IMR-90 (cell line): ENCODE data around the gene C9orf50. TPM values are rescaled to one million over a fixed set of nuclear protein-coding genes. Genes with fewer than 3 reads are reported as not detected.
A peak's percentile ranks its signal among the peaks of the same experiment; 100 is the strongest.

Source experiments
- ATAC-seq: fragments of 200-7000 bp; cut with Tn5 transposase; 2 replicates; pipeline ENCODE4 v1.9.1; 2020; ENCODE audit warnings: low read depth, mild to moderate bottlenecking, moderate library complexity
- BruUV-seq: library from RNA; stranded (reverse); fragments of 400-500 nt; replicated peaks from 2 replicates; lab custom pipeline; 2021; lab: Mats Ljungman, UMichigan
- CTCF ChIA-PET: fragments of 300-600 bp; formaldehyde crosslinking; extraction: SDS; loops from one replicate; lab custom pipeline; 2021; ENCODE audit warnings: antibody characterized with exemption; lab: Yijun Ruan, JAX
- POLR2A ChIA-PET: fragments of 300-600 bp; sonication (Branson Sonifier 250); formaldehyde crosslinking; loops from one replicate; lab custom pipeline; 2022; ENCODE audit warnings: antibody characterized with exemption; ENCODE audit not compliant: unreplicated experiment; lab: Charles Lee
- DNase-seq: peaks from one replicate; pipeline ENCODE4 v3.0.0; 2013
- H2AFZ ChIP-seq: replicated peaks from 2 replicates; pipeline ENCODE3; 2013; ENCODE audit warnings: low read length, mild to moderate bottlenecking; ENCODE audit not compliant: poor library complexity
- H2AK5ac ChIP-seq: 2 replicates; pipeline ENCODE4 v1.6.1; 2013; ENCODE audit warnings: low read depth, low read length, inconsistent platforms
- H2AK9ac ChIP-seq: replicated peaks from 2 replicates; pipeline ENCODE3; 2013; ENCODE audit warnings: mild to moderate bottlenecking, low read depth, low read length, moderate library complexity; ENCODE audit not compliant: poor library complexity
- H2BK120ac ChIP-seq: 2 replicates; pipeline ENCODE4 v1.6.1; 2013; ENCODE audit warnings: low read depth, low read length, inconsistent platforms
- H2BK15ac ChIP-seq: 3 replicates; pipeline ENCODE4 v1.6.1; 2013; ENCODE audit warnings: low read depth, low read length, inconsistent platforms
- H2BK20ac ChIP-seq: 2 replicates; pipeline ENCODE4 v1.6.1; 2013; ENCODE audit warnings: low read depth, mild to moderate bottlenecking, inconsistent platforms, low read length, moderate library complexity
- H2BK5ac ChIP-seq: 2 replicates; pipeline ENCODE4 v1.6.1; 2013; ENCODE audit warnings: mild to moderate bottlenecking, low read depth, low read length, inconsistent platforms; ENCODE audit not compliant: poor library complexity, severe bottlenecking
- H3K14ac ChIP-seq: replicated peaks from 2 replicates; pipeline ENCODE4 v1.6.1; 2013; ENCODE audit warnings: low read depth, low read length, inconsistent platforms
- H3K18ac ChIP-seq: 2 replicates; pipeline ENCODE4 v1.6.1; 2013; ENCODE audit warnings: low read depth, low read length, control low read depth
- H3K23ac ChIP-seq: 2 replicates; pipeline ENCODE4 v1.6.1; 2013; ENCODE audit warnings: low read depth, low read length, inconsistent platforms
- H3K27ac ChIP-seq: 2 replicates; pipeline ENCODE4 v1.5.1; 2013; ENCODE audit warnings: mild to moderate bottlenecking, control low read depth, low read length; ENCODE audit not compliant: insufficient read depth
- H3K27me3 ChIP-seq: 2 replicates; pipeline ENCODE4 v1.6.1; 2013; ENCODE audit warnings: low read length; ENCODE audit not compliant: control insufficient read depth, insufficient read depth
- H3K36me3 ChIP-seq: 2 replicates; pipeline ENCODE4 v1.6.1; 2013; ENCODE audit warnings: low read length, mixed read lengths; ENCODE audit not compliant: control insufficient read depth, insufficient read depth
- H3K4ac ChIP-seq: 2 replicates; pipeline ENCODE4 v1.6.1; 2013; ENCODE audit warnings: low read depth, low read length, inconsistent platforms
- H3K4me1 ChIP-seq: 2 replicates; pipeline ENCODE4 v1.6.1; 2013; ENCODE audit warnings: low read length, mixed read lengths; ENCODE audit not compliant: control insufficient read depth, insufficient read depth
- H3K4me2 ChIP-seq: 2 replicates; pipeline ENCODE4 v1.6.1; 2013; ENCODE audit warnings: low read depth, mild to moderate bottlenecking, control low read depth, low read length, moderate library complexity
- H3K4me3 ChIP-seq: 2 replicates; pipeline ENCODE4 v1.5.1; 2013; ENCODE audit warnings: low read depth, mild to moderate bottlenecking, control low read depth, low read length, moderate library complexity; ENCODE audit not compliant: insufficient read depth
- H3K56ac ChIP-seq: 2 replicates; pipeline ENCODE4 v1.6.1; 2013; ENCODE audit warnings: low read length, inconsistent platforms; ENCODE audit not compliant: insufficient read depth; ENCODE audit errors: extremely low read depth
- H3K79me1 ChIP-seq, 2 experiments: 2 replicates each; pipeline ENCODE4 v1.6.1; 2013; ENCODE audit warnings: low read length in 2 of 2, inconsistent platforms in 1 of 2, low read depth in 1 of 2
- H3K9ac ChIP-seq: 2 replicates; pipeline ENCODE4 v1.6.1; 2013; ENCODE audit warnings: low read depth, low read length, control low read depth
- H3K9me1 ChIP-seq: 2 replicates; pipeline ENCODE4 v1.6.1; 2013; ENCODE audit warnings: low read length, inconsistent platforms; ENCODE audit not compliant: insufficient read depth
- H3K9me3 ChIP-seq: 2 replicates; pipeline ENCODE4 v1.6.1; 2013; ENCODE audit warnings: low read length; ENCODE audit not compliant: control insufficient read depth, insufficient read depth
- H4K20me1 ChIP-seq: 2 replicates; pipeline ENCODE4 v1.6.1; 2013; ENCODE audit warnings: low read length, inconsistent platforms; ENCODE audit not compliant: insufficient read depth
- H4K5ac ChIP-seq: 2 replicates; pipeline ENCODE4 v1.6.1; 2013; ENCODE audit warnings: mild to moderate bottlenecking, low read depth, low read length, control low read depth
- H4K8ac ChIP-seq, 2 experiments: 2 replicates each; pipeline ENCODE4 v1.6.1; 2013; ENCODE audit warnings: low read depth in 2 of 2, low read length in 2 of 2, control low read depth in 1 of 2, inconsistent platforms in 1 of 2
- H4K91ac ChIP-seq: 2 replicates; pipeline ENCODE4 v1.6.1; 2013; ENCODE audit warnings: low read depth, low read length, inconsistent platforms; ENCODE audit not compliant: insufficient read depth
- BHLHE40 ChIP-seq: fragments of 150-350 bp; IDR thresholded peaks from 2 replicates; pipeline ENCODE4 v1.6.1; 2016; ENCODE audit warnings: mild to moderate bottlenecking, low read depth, low read length
- CEBPB ChIP-seq: IDR thresholded peaks from 2 replicates; pipeline ENCODE4 v1.6.1; 2012; ENCODE audit warnings: low read depth, low read length, improper control_type of control experiment
- CHD1 ChIP-seq: IDR thresholded peaks from 2 replicates; pipeline ENCODE4 v1.6.1; 2012; ENCODE audit warnings: low read depth, low read length, improper control_type of control experiment
- FOS ChIP-seq: fragments of 150-350 bp; IDR thresholded peaks from 2 replicates; pipeline ENCODE4 v1.6.1; 2016; ENCODE audit warnings: low read depth, low read length
- MAFK ChIP-seq: IDR thresholded peaks from 2 replicates; pipeline ENCODE4 v1.6.1; 2012; ENCODE audit warnings: low read depth, low read length, improper control_type of control experiment
- MAZ ChIP-seq: IDR thresholded peaks from 2 replicates; pipeline ENCODE4 v1.6.1; 2012; ENCODE audit warnings: low read depth, mild to moderate bottlenecking, low read length, improper control_type of control experiment, moderate library complexity, borderline replicate concordance
- MXI1 ChIP-seq: IDR thresholded peaks from 2 replicates; pipeline ENCODE4 v1.6.1; 2012; ENCODE audit warnings: low read depth, mild to moderate bottlenecking, low read length, moderate library complexity, borderline replicate concordance
- NFE2L2 ChIP-seq: fragments of 150-350 bp; IDR thresholded peaks from 2 replicates; pipeline ENCODE4 v1.6.1; 2016; ENCODE audit warnings: low read depth, mild to moderate bottlenecking, low read length
- POLR2A ChIP-seq: IDR thresholded peaks from 2 replicates; pipeline ENCODE4 v1.6.1; 2012; ENCODE audit warnings: mild to moderate bottlenecking, low read depth, low read length
- RAD21 ChIP-seq: IDR thresholded peaks from 2 replicates; pipeline ENCODE4 v1.6.1; 2012; ENCODE audit warnings: low read length, improper control_type of control experiment
- RCOR1 ChIP-seq: IDR thresholded peaks from 2 replicates; pipeline ENCODE4 v1.6.1; 2012; ENCODE audit warnings: mild to moderate bottlenecking, low read length, improper control_type of control experiment; ENCODE audit not compliant: insufficient replicate concordance
- RFX5 ChIP-seq: IDR thresholded peaks from 2 replicates; pipeline ENCODE4 v1.8.0; 2012; ENCODE audit warnings: low read depth, mild to moderate bottlenecking, low read length, moderate library complexity
- SMC3 ChIP-seq: fragments of 150-350 bp; IDR thresholded peaks from 2 replicates; pipeline ENCODE4 v1.6.1; 2016; ENCODE audit warnings: low read depth, mild to moderate bottlenecking, antibody characterized with exemption, low read length, moderate library complexity
- WGBS, 2 experiments: methylation state at CpG; one replicate each; pipeline versions ENCODE4 v1.1.5 to v1.1.7; 2013; ENCODE audit warnings: missing lambda C conversion rate in 2 of 2; ENCODE audit not compliant: insufficient read length in 1 of 2; ENCODE audit errors: extremely low coverage in 2 of 2; 5-methylcytosine and 5-hydroxymethylcytosine counted together
- dilution Hi-C: fragments of 300-500 bp; cut with HindIII; formaldehyde crosslinking; loops from one replicate; pipeline ENCODE4 v1.14.3; 2018; ENCODE audit warnings: low sequenced_read_pairs; ENCODE audit not compliant: unreplicated experiment
- in situ Hi-C: fragments of 300-500 bp; cut with MboI; formaldehyde crosslinking; loops from 3 replicates; pipeline ENCODE4 v1.14.3; 2019; ENCODE audit warnings: low sequenced_read_pairs, inconsistent platforms, mixed read lengths
- intact Hi-C: fragments of 100-400 bp; cut with micrococcal nuclease; formaldehyde crosslinking; loops from 2 replicates; pipeline ENCODE4 v1.10.0; 2022
- polyA plus RNA-seq, 3 experiments: library from polyadenylated mRNA; depleted of rRNA; stranded (reverse); fragments of >200 nt; gene quantifications; 2 replicates each; pipeline ENCODE4 v1.2.3, GENCODE V29; 2012; ENCODE audit warnings: low replicate concordance in 1 of 3
- total RNA-seq: library from RNA; depleted of rRNA; stranded (reverse); fragments of >200 nt; gene quantifications from 2 replicates; pipeline ENCODE4 v1.2.3, GENCODE V29; 2012
- TF ChIP-seq, protein P1 (sequence below): fragments of 150-350 bp; IDR thresholded peaks from 2 replicates; pipeline ENCODE4 v1.6.1; 2017; ENCODE audit warnings: mild to moderate bottlenecking, antibody characterized with exemption, low read length, low read depth
- TF ChIP-seq, protein P2 (sequence below): fragments of 150-350 bp; IDR thresholded peaks from 2 replicates; pipeline ENCODE4 v1.6.1; 2016; ENCODE audit warnings: low read depth, mild to moderate bottlenecking, low read length, moderate library complexity, borderline replicate concordance
- TF ChIP-seq, protein P3 (sequence below): conservative IDR thresholded peaks from 2 replicates; pipeline ENCODE4 v1.5.1; 2012; ENCODE audit warnings: mild to moderate bottlenecking, low read depth, low read length, improper control_type of control experiment

Gene C9orf50
- total and polyA plus RNA-seq, 2 of the 4 experiments (the other 2 are of a cell fraction), result 0.09 TPM; not detected in 1

DNA sequence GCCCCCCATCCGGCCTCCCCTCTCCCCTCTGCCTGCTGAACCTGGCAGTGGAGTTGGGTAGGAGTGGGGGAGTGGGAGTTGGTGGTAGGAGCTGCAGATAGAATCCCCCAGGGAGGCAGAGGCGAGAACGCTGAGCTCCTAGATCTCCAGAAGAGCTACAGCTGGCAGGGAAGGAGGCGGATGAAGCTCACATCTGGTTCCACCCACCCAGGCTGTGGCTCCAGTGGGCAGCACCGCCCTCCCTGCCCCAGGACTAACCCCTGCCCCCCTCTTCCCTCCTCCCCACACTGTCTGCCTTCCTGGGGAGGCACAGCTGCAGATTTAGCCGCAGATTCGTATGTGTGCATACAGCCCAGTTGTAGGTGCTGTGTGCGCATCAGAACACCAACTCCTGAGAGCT is 34.2 kb downstream of the C9orf50 start:
- H3K4me1 ChIP-seq, result peaks cover 13% of the 10 kb centered on the region
- no peak for TF ChIP-seq NFE2L2
- TF ChIP-seq, protein P1, sequence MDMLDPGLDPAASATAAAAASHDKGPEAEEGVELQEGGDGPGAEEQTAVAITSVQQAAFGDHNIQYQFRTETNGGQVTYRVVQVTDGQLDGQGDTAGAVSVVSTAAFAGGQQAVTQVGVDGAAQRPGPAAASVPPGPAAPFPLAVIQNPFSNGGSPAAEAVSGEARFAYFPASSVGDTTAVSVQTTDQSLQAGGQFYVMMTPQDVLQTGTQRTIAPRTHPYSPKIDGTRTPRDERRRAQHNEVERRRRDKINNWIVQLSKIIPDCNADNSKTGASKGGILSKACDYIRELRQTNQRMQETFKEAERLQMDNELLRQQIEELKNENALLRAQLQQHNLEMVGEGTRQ, result no peak
- no peak for TF ChIP-seq MXI1
- TF ChIP-seq, protein P2, sequence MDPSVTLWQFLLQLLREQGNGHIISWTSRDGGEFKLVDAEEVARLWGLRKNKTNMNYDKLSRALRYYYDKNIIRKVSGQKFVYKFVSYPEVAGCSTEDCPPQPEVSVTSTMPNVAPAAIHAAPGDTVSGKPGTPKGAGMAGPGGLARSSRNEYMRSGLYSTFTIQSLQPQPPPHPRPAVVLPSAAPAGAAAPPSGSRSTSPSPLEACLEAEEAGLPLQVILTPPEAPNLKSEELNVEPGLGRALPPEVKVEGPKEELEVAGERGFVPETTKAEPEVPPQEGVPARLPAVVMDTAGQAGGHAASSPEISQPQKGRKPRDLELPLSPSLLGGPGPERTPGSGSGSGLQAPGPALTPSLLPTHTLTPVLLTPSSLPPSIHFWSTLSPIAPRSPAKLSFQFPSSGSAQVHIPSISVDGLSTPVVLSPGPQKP, result no peak
- no peak for TF ChIP-seq FOS
- TF ChIP-seq CHD1, result no peak
- no peak for TF ChIP-seq MAFK
- no peak for TF ChIP-seq RFX5
- TF ChIP-seq, protein P3, sequence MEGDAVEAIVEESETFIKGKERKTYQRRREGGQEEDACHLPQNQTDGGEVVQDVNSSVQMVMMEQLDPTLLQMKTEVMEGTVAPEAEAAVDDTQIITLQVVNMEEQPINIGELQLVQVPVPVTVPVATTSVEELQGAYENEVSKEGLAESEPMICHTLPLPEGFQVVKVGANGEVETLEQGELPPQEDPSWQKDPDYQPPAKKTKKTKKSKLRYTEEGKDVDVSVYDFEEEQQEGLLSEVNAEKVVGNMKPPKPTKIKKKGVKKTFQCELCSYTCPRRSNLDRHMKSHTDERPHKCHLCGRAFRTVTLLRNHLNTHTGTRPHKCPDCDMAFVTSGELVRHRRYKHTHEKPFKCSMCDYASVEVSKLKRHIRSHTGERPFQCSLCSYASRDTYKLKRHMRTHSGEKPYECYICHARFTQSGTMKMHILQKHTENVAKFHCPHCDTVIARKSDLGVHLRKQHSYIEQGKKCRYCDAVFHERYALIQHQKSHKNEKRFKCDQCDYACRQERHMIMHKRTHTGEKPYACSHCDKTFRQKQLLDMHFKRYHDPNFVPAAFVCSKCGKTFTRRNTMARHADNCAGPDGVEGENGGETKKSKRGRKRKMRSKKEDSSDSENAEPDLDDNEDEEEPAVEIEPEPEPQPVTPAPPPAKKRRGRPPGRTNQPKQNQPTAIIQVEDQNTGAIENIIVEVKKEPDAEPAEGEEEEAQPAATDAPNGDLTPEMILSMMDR, result no peak
- no peak for TF ChIP-seq POLR2A
- no peak for TF ChIP-seq SMC3
- no peak for TF ChIP-seq RAD21
- TF ChIP-seq CEBPB, result no peak
- TF ChIP-seq RCOR1, result no peak
- TF ChIP-seq BHLHE40, result no peak
- no peak for TF ChIP-seq MAZ
- H2AK5ac ChIP-seq, result peak overlapping the region; percentile 90
- ChIA-PET CTCF (no interaction called here), POLR2A (interaction anchor here (0.5 kb wide), 1 partner anchor 90 kb away, joined by 15 read pairs; no protein-coding TSS in a partner anchor)
- no peak overlapping the region for H2BK5ac ChIP-seq
- in situ Hi-C loops, result no loop called here
- H2BK20ac ChIP-seq, result no peak overlapping the region
- no peak overlapping the region; the same call in 1 of the 2 replicates for H3K23ac ChIP-seq
- H3K9me3 ChIP-seq, result no peaks in the 10 kb centered on the region
- ATAC-seq (peak; percentile 59), DNase-seq (no peak)
- dilution Hi-C loops, result no loop called here
- intact Hi-C loops, result no loop called here
- H4K8ac ChIP-seq, result peak overlapping the region in 1 of 2 experiments; percentile 15; a peak in 1 of 4 replicates
- no peak overlapping the region for H3K9ac ChIP-seq
- H3K4ac ChIP-seq, result peak overlapping the region; percentile 47
- no peak overlapping the region for H2BK15ac ChIP-seq
- H3K4me3 ChIP-seq, result no peak overlapping the region
- no peaks in the 10 kb centered on the region for H4K20me1 ChIP-seq
- no peak overlapping the region for H3K4me2 ChIP-seq
- H2BK120ac ChIP-seq, result peak overlapping the region; percentile 38; the same call in 1 of the 2 replicates
- H3K79me1 ChIP-seq, result no peaks in the 10 kb centered on the region
- 49% methylated on average over 3 of the region's 8 CpGs; no CpG with 5 or more reads in 1 of the 2 experiments for WGBS, 2 experiments
- no TSS peak for BruUV-seq
- H4K91ac ChIP-seq, result no peak overlapping the region
- peak overlapping the region; percentile 23 for H2AK9ac ChIP-seq
- no peaks in the 10 kb centered on the region for H3K27me3 ChIP-seq
- peak overlapping the region; percentile 47 for H2AFZ ChIP-seq
- H3K56ac ChIP-seq, result no peak overlapping the region
- H3K36me3 ChIP-seq, result no peaks in the 10 kb centered on the region
- H3K18ac ChIP-seq, result no peak overlapping the region
- peaks cover 9% of the 10 kb centered on the region; the same call in 1 of the 2 replicates for H3K9me1 ChIP-seq
- H3K27ac ChIP-seq, result no peak overlapping the region
- H3K14ac ChIP-seq, result 0 out of 2 replicates have a peak overlapping the region, but pooled peaks have one; percentile 15
- peak overlapping the region; percentile 42; the same call in 1 of the 2 replicates for H4K5ac ChIP-seq
